Sigmoid colon (tissue), 7 donors: ENCODE data around the gene PAQR8. TPM values are rescaled to one million over a fixed set of nuclear protein-coding genes. Genes with fewer than 3 reads are reported as not detected.

ENCODE experiments used
- DNase-seq: peaks from one replicate; pipeline ENCODE4 v3.0.0-alpha.2; 2019
- H3K27ac ChIP-seq, 4 donors: fragments of 200-600 bp; sonication (generic); one replicate each; pipeline ENCODE4 v1.5.1; 2016 to 2019; ENCODE audit warnings: mild to moderate bottlenecking in 1 of 4
- H3K27me3 ChIP-seq, 3 donors: fragments of 200-600 bp; sonication (generic); one replicate each; pipeline ENCODE4 v1.5.1; 2019; ENCODE audit warnings: mild to moderate bottlenecking in 1 of 3
- H3K36me3 ChIP-seq, 4 donors: fragments of 200-600 bp; sonication (generic); one replicate each; pipeline ENCODE4 v1.5.1; 2016 to 2019
- H3K4me1 ChIP-seq, 4 donors: fragments of 200-600 bp; sonication (generic); one replicate each; pipeline ENCODE4 v1.5.1; 2017 to 2019
- H3K4me3 ChIP-seq, 4 donors: fragments of 200-600 bp; sonication (generic); one replicate each; pipeline ENCODE4 v1.5.1; 2017 to 2019; ENCODE audit warnings: mild to moderate bottlenecking in 2 of 4, moderate library complexity in 1 of 4
- H3K9me3 ChIP-seq, 4 donors: fragments of 200-600 bp in 3 of 4; sonication (generic) in 3 of 4; one replicate each; pipeline versions ENCODE4 v1.5.1 to v1.6.1; 2013 to 2019
- EP300 ChIP-seq, 4 donors: sonication (generic); formaldehyde crosslinking; IDR thresholded peaks; one replicate each; pipeline ENCODE4 v1.6.1; 2017; ENCODE audit warnings: antibody characterized with exemption in 4 of 4
- POLR2A ChIP-seq, 2 donors: fragments of 450-650 bp; IDR thresholded peaks; one replicate each; pipeline ENCODE4 v1.6.1; 2016; ENCODE audit warnings: antibody characterized with exemption in 2 of 2, mild to moderate bottlenecking in 2 of 2, moderate library complexity in 2 of 2
- POLR2AphosphoS5 ChIP-seq, 4 donors: sonication (generic); formaldehyde crosslinking; IDR thresholded peaks; one replicate each; pipeline ENCODE4 v1.6.1; 2017; ENCODE audit warnings: antibody characterized with exemption in 4 of 4
- WGBS, 2 donors: extraction: QIAGEN DNeasy Blood & Tissue Kit; methylation state at CpG; one replicate each; pipeline ENCODE4 v1.1.7; 2013; 5-methylcytosine and 5-hydroxymethylcytosine counted together
- intact Hi-C: fragments of 100-400 bp; cut with DNase I; formaldehyde crosslinking; loops from one replicate; pipeline ENCODE4 v1.15.1; 2023
- polyA plus RNA-seq, 3 donors: library from polyadenylated mRNA; stranded (reverse); fragments of 200-250 nt; gene quantifications; one replicate each; pipeline ENCODE4 v1.2.3, GENCODE V29; 2013
- total RNA-seq, 4 donors: library from RNA; depleted of rRNA; stranded (reverse); fragments of >200 nt; gene quantifications; one replicate each; pipeline ENCODE4 v1.1.0, GENCODE V29; 2016
- TF ChIP-seq, protein P1 (sequence below), 4 experiments: fragments of 450-650 bp in 3 of 4; fragments of 200-600 bp in 1 of 4; IDR thresholded peaks; one replicate each; pipeline ENCODE4 v1.5.1; 2016 to 2019; ENCODE audit warnings: antibody characterized with exemption in 4 of 4, mild to moderate bottlenecking in 3 of 4, moderate library complexity in 2 of 4
- donor health status: healthy with polysubstance abuse.
- donor health status: Bipolar disorder and iron deficiency.
- donor health status: healthy.

Gene PAQR8
- total and polyA plus RNA-seq, 7 donors: 12.2 to 49.2 (median 15.6) TPM

DNA sequence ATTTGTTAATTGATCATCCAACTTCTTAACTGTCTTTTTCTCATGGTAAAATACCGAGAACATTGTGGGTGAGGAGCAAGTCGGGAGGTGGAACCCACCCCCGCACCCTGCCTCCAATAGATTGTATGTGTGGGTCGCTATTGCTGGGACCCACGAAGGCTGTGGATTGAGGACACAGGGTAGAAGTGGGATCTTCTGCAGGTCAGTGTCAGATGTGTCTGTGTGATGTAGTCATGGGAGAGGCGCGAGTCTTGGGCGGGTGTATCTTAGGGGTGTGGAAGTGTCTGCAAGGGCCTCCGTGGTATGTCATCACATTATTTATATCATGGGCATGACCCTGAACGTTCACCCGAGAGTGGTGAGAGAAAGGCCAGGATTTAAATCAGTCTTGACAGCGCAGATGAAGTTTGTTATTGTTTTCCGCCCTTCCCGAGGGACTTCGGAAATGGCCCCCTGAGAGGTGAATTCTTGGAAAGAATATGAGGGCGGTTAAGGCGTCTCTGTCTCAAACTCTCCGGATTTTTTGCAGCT is 472 bp upstream of the PAQR8 start:
- TF ChIP-seq, protein P1, sequence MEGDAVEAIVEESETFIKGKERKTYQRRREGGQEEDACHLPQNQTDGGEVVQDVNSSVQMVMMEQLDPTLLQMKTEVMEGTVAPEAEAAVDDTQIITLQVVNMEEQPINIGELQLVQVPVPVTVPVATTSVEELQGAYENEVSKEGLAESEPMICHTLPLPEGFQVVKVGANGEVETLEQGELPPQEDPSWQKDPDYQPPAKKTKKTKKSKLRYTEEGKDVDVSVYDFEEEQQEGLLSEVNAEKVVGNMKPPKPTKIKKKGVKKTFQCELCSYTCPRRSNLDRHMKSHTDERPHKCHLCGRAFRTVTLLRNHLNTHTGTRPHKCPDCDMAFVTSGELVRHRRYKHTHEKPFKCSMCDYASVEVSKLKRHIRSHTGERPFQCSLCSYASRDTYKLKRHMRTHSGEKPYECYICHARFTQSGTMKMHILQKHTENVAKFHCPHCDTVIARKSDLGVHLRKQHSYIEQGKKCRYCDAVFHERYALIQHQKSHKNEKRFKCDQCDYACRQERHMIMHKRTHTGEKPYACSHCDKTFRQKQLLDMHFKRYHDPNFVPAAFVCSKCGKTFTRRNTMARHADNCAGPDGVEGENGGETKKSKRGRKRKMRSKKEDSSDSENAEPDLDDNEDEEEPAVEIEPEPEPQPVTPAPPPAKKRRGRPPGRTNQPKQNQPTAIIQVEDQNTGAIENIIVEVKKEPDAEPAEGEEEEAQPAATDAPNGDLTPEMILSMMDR (IDR thresholded peaks at IDR 0.05): no peak
- peak in 1 of 4 donors; percentile 17 for TF ChIP-seq EP300 (IDR thresholded peaks at IDR 0.05)
- peak in 1 of 2 donors; percentile 23 for TF ChIP-seq POLR2A (IDR thresholded peaks at IDR 0.05)
- TF ChIP-seq POLR2AphosphoS5 (IDR thresholded peaks at IDR 0.05): no peak
- H3K9me3 ChIP-seq: no peaks in the 10 kb centered on the region
- H3K36me3 ChIP-seq: no peaks in the 10 kb centered on the region
- peak; percentile 72 for DNase-seq
- H3K27ac ChIP-seq: peak overlapping the region; percentile 72 to 91 (median 87)
- peaks cover 0 to 66% (median 54%) of the 10 kb centered on the region in 4 donors for H3K4me1 ChIP-seq
- 25% methylated on average over 18 of the region's 18 CpGs for WGBS, 2 donors
- H3K4me3 ChIP-seq: peak overlapping the region; percentile 87 to 96 (median 92)
- intact Hi-C loops: loop anchor here (2.0 to 5.0 kb wide), 2 partner anchors 39 to 59 kb away; no protein-coding TSS in a partner anchor
- no peaks in the 10 kb centered on the region for H3K27me3 ChIP-seq

DNA sequence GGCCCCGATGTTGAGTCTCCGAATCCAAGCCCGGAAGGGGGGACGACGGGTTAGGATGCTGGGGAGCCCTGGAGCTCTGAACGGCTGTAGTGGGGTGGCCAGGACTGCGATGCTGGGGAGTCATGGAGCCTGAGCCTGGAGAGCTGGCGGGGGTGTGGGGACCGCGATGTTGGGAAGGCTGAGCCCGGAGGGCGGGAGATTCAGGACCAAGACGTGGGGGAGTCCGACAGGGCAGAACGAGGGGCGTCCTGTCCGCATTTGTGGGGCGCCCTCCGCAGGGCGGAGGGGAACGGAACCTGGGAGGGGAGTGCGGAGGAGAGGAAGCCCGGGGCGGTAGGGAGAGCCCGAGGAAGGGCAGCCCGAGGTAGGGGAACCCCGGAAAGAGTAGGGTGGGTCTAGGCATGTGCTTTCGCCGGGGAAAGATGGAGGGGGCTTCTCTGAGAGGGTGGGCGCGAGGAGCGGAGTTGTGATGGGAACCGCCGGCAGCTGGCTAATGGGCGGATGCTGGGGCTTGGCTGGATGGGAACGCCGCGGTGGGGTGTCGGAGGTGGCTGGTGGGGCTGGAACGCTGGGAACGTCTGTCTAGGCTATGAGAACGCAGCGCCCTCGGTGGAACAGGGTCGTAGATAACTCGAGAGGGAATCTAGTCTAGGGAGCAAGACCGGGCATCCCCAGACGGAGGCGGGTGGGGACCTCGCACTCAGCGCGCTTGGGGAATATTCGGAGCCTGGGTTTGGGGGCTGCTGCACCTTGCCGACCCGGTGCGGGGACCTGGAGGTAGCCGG is 684 bp downstream of the PAQR8 start:
- Histone ChIP-seq H3K27me3 (no peaks in the 10 kb centered on the region), H3K4me3 (peak overlapping the region; percentile 87 to 96 (median 92)), H3K4me1 (peaks cover 0 to 68% (median 54%) of the 10 kb centered on the region in 4 donors), H3K9me3 (no peaks in the 10 kb centered on the region), H3K36me3 (no peaks in the 10 kb centered on the region), H3K27ac (peak overlapping the region; percentile 72 to 91 (median 87))
- no peak for TF ChIP-seq POLR2AphosphoS5 (IDR thresholded peaks at IDR 0.05)
- no peak for TF ChIP-seq EP300 (IDR thresholded peaks at IDR 0.05)
- TF ChIP-seq, protein P1 (IDR thresholded peaks at IDR 0.05): no peak
- TF ChIP-seq POLR2A (IDR thresholded peaks at IDR 0.05): no peak
- peak; percentile 65 for DNase-seq
- 0 to 1% methylated on average over 57 of the region's 57 CpGs for WGBS, 2 donors
- intact Hi-C loops: loop anchor here (1.0 to 5.0 kb wide), 2 partner anchors 60 to 76 kb away; no protein-coding TSS in a partner anchor

DNA sequence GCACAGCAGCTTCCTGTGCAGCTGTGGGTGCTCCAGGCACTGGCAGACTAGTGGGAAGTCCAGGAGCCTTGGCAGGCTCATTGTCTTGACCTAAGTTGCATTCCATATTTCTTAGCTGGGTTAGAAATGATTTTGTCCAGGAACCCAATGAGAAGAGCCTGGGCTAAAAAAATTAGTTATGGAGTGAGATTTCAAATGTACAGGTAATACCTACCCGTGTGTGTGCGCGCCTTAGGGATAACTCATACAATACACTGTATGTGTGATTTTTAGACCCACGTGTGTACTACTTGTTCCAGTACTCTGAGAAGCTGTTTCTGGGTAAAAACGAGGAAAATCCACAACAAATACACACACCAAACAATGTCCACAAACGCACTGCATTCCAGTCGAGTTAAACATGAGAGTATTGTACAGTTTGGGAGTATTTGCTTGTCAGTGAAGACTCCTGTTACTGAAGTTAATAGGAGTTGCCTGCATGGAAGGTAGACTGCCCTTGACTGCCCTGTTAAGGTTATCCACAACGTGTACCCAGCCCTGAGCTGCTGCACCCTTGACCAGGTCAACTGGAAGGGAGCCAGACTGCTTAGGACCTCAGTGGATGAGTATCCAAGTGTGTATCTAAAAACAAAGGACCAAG is 1.4 kb downstream of the PAQR8 start:
- no peaks in the 10 kb centered on the region for H3K9me3 ChIP-seq
- peak overlapping the region; percentile 72 to 91 (median 87) for H3K27ac ChIP-seq
- H3K27me3 ChIP-seq: no peaks in the 10 kb centered on the region
- no peaks in the 10 kb centered on the region for H3K36me3 ChIP-seq
- intact Hi-C loops: loop anchor here (5.0 kb wide), 1 partner anchor 61 kb away; no protein-coding TSS in a partner anchor
- TF ChIP-seq POLR2A (IDR thresholded peaks at IDR 0.05) (no peak), POLR2AphosphoS5 (IDR thresholded peaks at IDR 0.05) (no peak)
- TF ChIP-seq, protein P1 (IDR thresholded peaks at IDR 0.05): no peak
- WGBS, 2 donors: 30 to 53% methylated on average over 8 of the region's 8 CpGs
- H3K4me1 ChIP-seq: peaks cover 0 to 68% (median 54%) of the 10 kb centered on the region in 4 donors
- H3K4me3 ChIP-seq: peak overlapping the region; percentile 87 to 96 (median 92)
- DNase-seq: no peak

DNA sequence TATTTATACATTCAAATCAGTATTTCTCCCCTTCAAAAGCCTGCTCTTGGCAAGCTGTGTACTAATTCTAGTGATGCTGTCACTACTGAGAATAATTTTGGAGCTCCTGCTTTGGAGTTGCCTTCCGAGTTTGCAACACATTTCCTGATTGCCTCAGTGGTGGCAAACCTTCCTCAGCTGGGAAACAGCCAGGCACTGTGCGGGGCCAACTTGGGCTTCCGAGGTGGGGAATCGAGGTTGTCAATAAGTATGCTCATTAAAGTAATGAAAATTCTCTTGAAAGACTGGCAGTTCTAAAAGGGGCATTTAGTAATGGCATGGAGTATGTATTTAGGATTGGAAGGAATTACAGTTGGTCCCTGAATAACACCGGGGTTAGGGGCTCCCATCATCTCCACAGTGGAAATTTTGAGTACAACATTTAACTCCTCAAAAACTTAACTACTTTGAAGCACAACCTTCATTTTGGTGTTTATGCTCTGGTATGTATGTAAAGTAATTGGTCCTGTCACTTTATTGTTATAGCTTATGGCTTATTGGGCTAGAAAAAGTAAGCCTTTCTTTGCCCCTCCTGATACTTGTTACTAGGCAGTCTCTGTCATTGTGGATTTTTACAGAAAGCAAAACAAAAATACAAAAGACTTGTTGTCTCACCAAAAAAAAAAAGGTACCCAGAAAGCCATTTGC is 2.7 kb downstream of the PAQR8 start:
- Histone ChIP-seq H3K27me3 (no peaks in the 10 kb centered on the region), H3K9me3 (no peaks in the 10 kb centered on the region), H3K4me3 (no peak overlapping the region), H3K4me1 (peaks cover 0 to 59% (median 49%) of the 10 kb centered on the region in 4 donors), H3K27ac (peak overlapping the region in 3 of 4 donors; percentile 23 to 58 (median 57)), H3K36me3 (no peaks in the 10 kb centered on the region)
- TF ChIP-seq POLR2AphosphoS5 (IDR thresholded peaks at IDR 0.05) (no peak), POLR2A (IDR thresholded peaks at IDR 0.05) (no peak), EP300 (IDR thresholded peaks at IDR 0.05) (no peak)
- TF ChIP-seq, protein P1 (IDR thresholded peaks at IDR 0.05): no peak
- intact Hi-C loops: loop anchor here (5.0 kb wide), 1 partner anchor 62 kb away; no protein-coding TSS in a partner anchor
- WGBS, 2 donors: 83 to 85% methylated on average over 5 of the region's 5 CpGs
- no peak for DNase-seq
